CD14-positive monocyte (primary cell): ENCODE measurements around the gene ACTL6B. TPM values are rescaled to one million over a fixed set of nuclear protein-coding genes. Genes with fewer than 3 reads are reported as not detected.
A peak's percentile ranks its signal among the peaks of the same experiment; 100 is the strongest.

Source experiments
- DNase-seq, 3 donors: peaks; one replicate each; pipeline ENCODE4 v3.0.0-alpha.2; 2011 to 2022
- H2AFZ ChIP-seq: 2 replicates; pipeline ENCODE4 v1.6.0; 2012; ENCODE audit warnings: mild to moderate bottlenecking, low read depth, low read length, inconsistent platforms; ENCODE audit not compliant: insufficient read depth, poor library complexity, severe bottlenecking
- H3K27ac ChIP-seq, 2 donors: 1 replicate in 1 of 2; 2 replicates in 1 of 2; pipeline ENCODE4 v1.5.1; 2012 to 2013; ENCODE audit warnings: low read length in 2 of 2, control low read depth in 1 of 2, inconsistent platforms in 1 of 2, low read depth in 1 of 2, mild to moderate bottlenecking in 1 of 2
- H3K27me3 ChIP-seq, 2 donors: one replicate each; pipeline versions ENCODE4 v1.6.0 to v1.6.1; 2011 to 2013; ENCODE audit warnings: low read length in 2 of 2; ENCODE audit not compliant: control insufficient read depth in 2 of 2, insufficient read depth in 2 of 2
- H3K36me3 ChIP-seq, 2 donors: replicated peaks in 1 of 2; 1 replicate in 1 of 2; 2 replicates in 1 of 2; pipeline versions ENCODE4 v1.5.1 to v1.6.1; 2012 to 2013; ENCODE audit warnings: low read length in 2 of 2, control low read depth in 1 of 2, inconsistent platforms in 1 of 2, mild to moderate bottlenecking in 1 of 2; ENCODE audit not compliant: insufficient read depth in 2 of 2, control insufficient read depth in 1 of 2
- H3K4me1 ChIP-seq, 2 donors: 1 replicate in 1 of 2; 2 replicates in 1 of 2; pipeline versions ENCODE4 v1.5.1 to v1.6.1; 2012 to 2013; ENCODE audit warnings: low read length in 2 of 2, control low read depth in 1 of 2, inconsistent platforms in 1 of 2, mild to moderate bottlenecking in 1 of 2, moderate library complexity in 1 of 2; ENCODE audit not compliant: insufficient read depth in 2 of 2, control insufficient read depth in 1 of 2
- H3K4me2 ChIP-seq: replicated peaks from 2 replicates; pipeline ENCODE3; 2012; ENCODE audit warnings: low read length, moderate library complexity, mild to moderate bottlenecking; ENCODE audit not compliant: poor library complexity, severe bottlenecking; ENCODE audit errors: extremely low read depth
- H3K4me3 ChIP-seq, 3 experiments: fragments of 200-600 bp in 1 of 3; sonication (generic) in 1 of 3; replicated peaks in 1 of 3; 1 replicate in 2 of 3; 2 replicates in 1 of 3; pipeline ENCODE4 v1.5.1; 2011 to 2013; ENCODE audit warnings: low read length in 3 of 3, mild to moderate bottlenecking in 3 of 3, control low read depth in 2 of 3, low read depth in 2 of 3, inconsistent platforms in 1 of 3, moderate library complexity in 1 of 3
- H3K79me2 ChIP-seq: 2 replicates; pipeline ENCODE4 v1.6.0; 2012; ENCODE audit warnings: mild to moderate bottlenecking, control low read depth, inconsistent platforms, low read length, moderate library complexity; ENCODE audit not compliant: insufficient read depth
- H3K9ac ChIP-seq: 2 replicates; pipeline ENCODE4 v1.6.0; 2017; ENCODE audit warnings: low read length, mild to moderate bottlenecking; ENCODE audit not compliant: insufficient read depth, poor library complexity, severe bottlenecking
- H3K9me3 ChIP-seq, 2 donors: replicated peaks in 1 of 2; 1 replicate in 1 of 2; 2 replicates in 1 of 2; pipeline versions ENCODE4 v1.5.1 to v1.6.1; 2012 to 2013; ENCODE audit warnings: low read length in 2 of 2, control low read depth in 1 of 2; ENCODE audit not compliant: control insufficient read depth in 1 of 2, insufficient read depth in 1 of 2
- H4K20me1 ChIP-seq: 2 replicates; pipeline ENCODE4 v1.6.0; 2012; ENCODE audit warnings: mild to moderate bottlenecking, low read length, control low read depth, moderate library complexity; ENCODE audit not compliant: insufficient read depth
- H3K27ac Mint-ChIP-seq, 7 donors: one replicate each; pipeline ENCODE4 v1.8.0; 2020; ENCODE audit warnings: mild to moderate bottlenecking in 7 of 7, mixed read lengths in 7 of 7, moderate library complexity in 6 of 7, inconsistent platforms in 2 of 7
- H3K27me3 Mint-ChIP-seq, 3 donors: one replicate each; pipeline ENCODE4 v1.8.0; 2021 to 2022; ENCODE audit warnings: low read depth in 3 of 3, mild to moderate bottlenecking in 3 of 3, mixed read lengths in 3 of 3, moderate library complexity in 3 of 3, inconsistent platforms in 1 of 3
- H3K36me3 Mint-ChIP-seq, 2 donors: one replicate each; pipeline ENCODE4 v1.8.0; 2020; ENCODE audit warnings: mixed read lengths in 2 of 2, inconsistent platforms in 1 of 2, mild to moderate bottlenecking in 1 of 2
- H3K4me1 Mint-ChIP-seq: one replicate; pipeline ENCODE4 v1.8.0; 2020; ENCODE audit warnings: mild to moderate bottlenecking, mixed read lengths
- H3K4me3 Mint-ChIP-seq, 2 donors: one replicate each; pipeline ENCODE4 v1.8.0; 2020; ENCODE audit warnings: mild to moderate bottlenecking in 2 of 2, mixed read lengths in 2 of 2, moderate library complexity in 1 of 2
- H3K9me3 Mint-ChIP-seq, 7 donors: one replicate each; pipeline ENCODE4 v1.8.0; 2020 to 2022; ENCODE audit warnings: mixed read lengths in 7 of 7, mild to moderate bottlenecking in 6 of 7, moderate library complexity in 6 of 7, inconsistent platforms in 2 of 7
- WGBS: methylation state at CpG from one replicate; pipeline ENCODE4 v1.1.5; 2013; ENCODE audit warnings: missing lambda C conversion rate; ENCODE audit not compliant: insufficient coverage; 5-methylcytosine and 5-hydroxymethylcytosine counted together
- intact Hi-C, 2 donors: fragments of 100-400 bp; cut with micrococcal nuclease; formaldehyde crosslinking; loops; one replicate each; pipeline versions ENCODE4 v1.15.0 to v1.15.1; 2023
- polyA plus RNA-seq, 3 donors: library from polyadenylated mRNA; depleted of rRNA in 1 of 3; unstranded in 2 of 3; stranded (reverse) in 1 of 3; fragments of 300-500 nt in 2 of 3; fragments of >200 nt in 1 of 3; fragmentation: Illumina TruSeq in 2 of 3; gene quantifications; 1 replicate in 2 of 3; 2 replicates in 1 of 3; pipeline ENCODE4 v1.2.3, GENCODE V29; 2012 to 2021
- TF ChIP-seq, protein P1 (sequence below): fragments of 200-600 bp; IDR thresholded peaks from one replicate; pipeline ENCODE4 v1.8.0; 2022; ENCODE audit warnings: antibody characterized with exemption, mild to moderate bottlenecking

Gene ACTL6B
- polyA plus RNA-seq, 3 donors: not detected

DNA sequence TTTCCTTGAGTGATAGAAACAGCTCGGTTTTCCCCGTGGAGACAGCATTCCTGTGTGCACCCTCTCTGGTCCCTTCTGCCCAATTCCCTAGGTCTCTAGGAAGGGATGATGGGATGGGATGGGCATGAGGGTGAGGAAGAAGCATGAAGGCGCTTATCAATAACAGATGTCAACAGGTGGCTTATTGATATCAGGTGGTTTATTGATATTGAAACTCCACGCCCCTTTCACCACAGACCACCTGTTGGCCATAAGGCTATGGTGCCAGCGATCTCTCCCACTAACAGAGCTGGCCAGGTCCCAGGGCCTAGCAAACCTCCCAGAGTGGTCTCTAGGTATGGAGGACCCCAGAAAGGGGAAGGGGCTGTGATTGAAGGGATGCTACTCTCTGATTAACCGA, 36.0 kb downstream of the ACTL6B start:
- Mint-ChIP-seq H3K27me3 (peaks cover 0 to 12% (median 5%) of the 10 kb centered on the region in 3 donors), H3K36me3 (peaks cover 8 to 18% of the 10 kb centered on the region in 2 donors), H3K27ac (no peak overlapping the region), H3K4me3 (no peak overlapping the region), H3K9me3 (peaks cover 0 to 3% (median 0%) of the 10 kb centered on the region in 7 donors), H3K4me1 (peaks cover 3% of the 10 kb centered on the region)
- H3K4me1 ChIP-seq: no peaks in the 10 kb centered on the region
- H3K79me2 ChIP-seq: no peaks in the 10 kb centered on the region
- H3K36me3 ChIP-seq: no peaks in the 10 kb centered on the region
- H3K4me2 ChIP-seq: no peak overlapping the region
- H3K9me3 ChIP-seq: no peaks in the 10 kb centered on the region
- H2AFZ ChIP-seq: no peak overlapping the region
- no peak overlapping the region for H3K9ac ChIP-seq
- WGBS: 90% methylated on average over 1 of the region's 6 CpGs
- H3K4me3 ChIP-seq: no peak overlapping the region
- H4K20me1 ChIP-seq: no peaks in the 10 kb centered on the region
- no peaks in the 10 kb centered on the region for H3K27me3 ChIP-seq
- no peak overlapping the region for H3K27ac ChIP-seq
- intact Hi-C loops: no loop called here
- TF ChIP-seq, protein P1, sequence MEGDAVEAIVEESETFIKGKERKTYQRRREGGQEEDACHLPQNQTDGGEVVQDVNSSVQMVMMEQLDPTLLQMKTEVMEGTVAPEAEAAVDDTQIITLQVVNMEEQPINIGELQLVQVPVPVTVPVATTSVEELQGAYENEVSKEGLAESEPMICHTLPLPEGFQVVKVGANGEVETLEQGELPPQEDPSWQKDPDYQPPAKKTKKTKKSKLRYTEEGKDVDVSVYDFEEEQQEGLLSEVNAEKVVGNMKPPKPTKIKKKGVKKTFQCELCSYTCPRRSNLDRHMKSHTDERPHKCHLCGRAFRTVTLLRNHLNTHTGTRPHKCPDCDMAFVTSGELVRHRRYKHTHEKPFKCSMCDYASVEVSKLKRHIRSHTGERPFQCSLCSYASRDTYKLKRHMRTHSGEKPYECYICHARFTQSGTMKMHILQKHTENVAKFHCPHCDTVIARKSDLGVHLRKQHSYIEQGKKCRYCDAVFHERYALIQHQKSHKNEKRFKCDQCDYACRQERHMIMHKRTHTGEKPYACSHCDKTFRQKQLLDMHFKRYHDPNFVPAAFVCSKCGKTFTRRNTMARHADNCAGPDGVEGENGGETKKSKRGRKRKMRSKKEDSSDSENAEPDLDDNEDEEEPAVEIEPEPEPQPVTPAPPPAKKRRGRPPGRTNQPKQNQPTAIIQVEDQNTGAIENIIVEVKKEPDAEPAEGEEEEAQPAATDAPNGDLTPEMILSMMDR: no peak
- no peak for DNase-seq

DNA sequence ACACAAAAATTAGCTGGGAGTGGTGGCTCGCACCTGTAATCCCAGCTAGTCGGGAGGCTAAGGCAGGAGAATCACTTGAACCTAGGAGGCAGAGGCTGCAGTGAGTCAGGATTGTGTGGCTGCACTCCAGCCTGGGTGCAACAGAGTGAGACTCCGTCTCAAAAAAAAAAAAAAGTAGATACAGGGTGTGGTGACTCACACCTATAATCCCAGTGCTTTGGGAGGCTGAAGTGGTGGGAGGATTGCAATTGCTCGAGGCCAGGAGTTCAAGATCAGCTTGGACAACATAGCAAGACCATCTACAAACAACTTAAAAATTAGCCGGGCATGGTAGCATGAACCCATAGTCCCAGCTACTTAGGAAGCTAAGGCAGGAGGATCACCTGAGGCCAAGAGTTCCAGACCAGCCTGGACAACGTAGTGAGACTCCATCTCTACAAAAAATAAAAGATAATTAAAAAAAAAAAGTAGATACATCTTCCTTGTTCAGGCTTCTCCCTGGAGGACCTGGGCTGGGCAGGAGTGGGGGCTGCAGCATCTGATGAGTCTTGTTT, 41.9 kb downstream of the ACTL6B start:
- TF ChIP-seq, protein P1: no peak
- intact Hi-C loops: loop anchor here in 1 of 2 donors (5.0 kb wide), 1 partner anchor 273 kb away; the partner anchor contains the start of gene UFSP1
- Histone ChIP-seq H3K9ac (no peak overlapping the region), H3K27ac (no peak overlapping the region), H3K9me3 (no peaks in the 10 kb centered on the region), H4K20me1 (no peaks in the 10 kb centered on the region), H3K79me2 (peaks cover 4% of the 10 kb centered on the region), H3K27me3 (no peaks in the 10 kb centered on the region), H2AFZ (no peak overlapping the region), H3K4me3 (no peak overlapping the region), H3K4me1 (peaks cover 22 to 27% of the 10 kb centered on the region in 2 donors), H3K36me3 (no peaks in the 10 kb centered on the region), H3K4me2 (no peak overlapping the region)
- Mint-ChIP-seq H3K36me3 (peaks cover 17 to 18% of the 10 kb centered on the region in 2 donors), H3K4me1 (peaks cover 19% of the 10 kb centered on the region), H3K27ac (peak overlapping the region in 1 of 7 donors; percentile 45), H3K9me3 (peaks cover 0 to 1% (median 0%) of the 10 kb centered on the region in 7 donors), H3K27me3 (peaks cover 0 to 6% (median 1%) of the 10 kb centered on the region in 3 donors), H3K4me3 (peak overlapping the region in 1 of 2 donors; percentile 97)
- peak in 1 of 3 donors; percentile 28 for DNase-seq
- WGBS: 100% methylated on average over 1 of the region's 6 CpGs
